Activated CD8-positive, alpha-beta T cell treated with anti-CD3 and anti-CD28 coated beads for 36 hours (primary cell): ENCODE measurements around the gene RNF112. TPM values are rescaled to one million over a fixed set of nuclear protein-coding genes. Genes with fewer than 3 reads are reported as not detected.

ENCODE experiments used
- ATAC-seq: fragments of 200-7000 bp; cut with Tn5 transposase; one replicate; pipeline ENCODE4 v1.10.0; 2021; ENCODE audit warnings: mild to moderate bottlenecking, moderate library complexity
- CTCF ChIA-PET: fragments of 350-600 bp; sonication (Branson Sonifier 250); formaldehyde crosslinking; loops from one replicate; lab custom pipeline; 2021; ENCODE audit warnings: antibody characterized with exemption; lab: Charles Lee
- POLR2A ChIA-PET: fragments of 350-600 bp; sonication (Branson Sonifier 250); formaldehyde crosslinking; loops from one replicate; lab custom pipeline; 2021; ENCODE audit warnings: antibody characterized with exemption; lab: Charles Lee
- DNase-seq: peaks from one replicate; pipeline ENCODE4 v3.0.0-alpha.2; 2020
- H3K27ac Mint-ChIP-seq: one replicate; pipeline ENCODE4 v1.8.0; 2021; ENCODE audit warnings: mild to moderate bottlenecking, mixed read lengths
- H3K27me3 Mint-ChIP-seq: one replicate; pipeline ENCODE4 v1.8.0; 2021; ENCODE audit warnings: mixed read lengths
- H3K36me3 Mint-ChIP-seq: one replicate; pipeline ENCODE4 v1.8.0; 2021; ENCODE audit warnings: low read depth, mixed read lengths
- H3K4me1 Mint-ChIP-seq: one replicate; pipeline ENCODE4 v1.8.0; 2021; ENCODE audit warnings: low read depth, mixed read lengths
- H3K4me3 Mint-ChIP-seq: one replicate; pipeline ENCODE4 v1.8.0; 2021; ENCODE audit warnings: mild to moderate bottlenecking, moderate library complexity, mixed read lengths
- H3K9me3 Mint-ChIP-seq: one replicate; pipeline ENCODE4 v1.8.0; 2021; ENCODE audit warnings: mixed read lengths
- intact Hi-C: fragments of 100-400 bp; cut with micrococcal nuclease; formaldehyde crosslinking; loops from one replicate; pipeline ENCODE4 v1.10.0; 2022
- total RNA-seq, 2 experiments: library from RNA; stranded (reverse); gene quantifications; one replicate each; pipeline ENCODE4 v1.2.3, GENCODE V29; 2021
- TF ChIP-seq, protein P1 (sequence below): fragments of 200-600 bp; IDR thresholded peaks from one replicate; pipeline ENCODE4 v1.8.0; 2022; ENCODE audit warnings: antibody characterized with exemption, mild to moderate bottlenecking

The RNF112 gene
- total RNA-seq, 2 experiments from 2014 or later, result 0.34 to 0.63 TPM

GRCh38 chr17:19449656-19450055, 38.6 kb downstream of the RNF112 start:
- Mint-ChIP-seq H3K9me3 (no peaks in the 10 kb centered on the region), H3K4me3 (no peak overlapping the region), H3K27me3 (peaks cover 4% of the 10 kb centered on the region), H3K4me1 (no peaks in the 10 kb centered on the region), H3K36me3 (no peaks in the 10 kb centered on the region), H3K27ac (no peak overlapping the region)
- TF ChIP-seq, protein P1, sequence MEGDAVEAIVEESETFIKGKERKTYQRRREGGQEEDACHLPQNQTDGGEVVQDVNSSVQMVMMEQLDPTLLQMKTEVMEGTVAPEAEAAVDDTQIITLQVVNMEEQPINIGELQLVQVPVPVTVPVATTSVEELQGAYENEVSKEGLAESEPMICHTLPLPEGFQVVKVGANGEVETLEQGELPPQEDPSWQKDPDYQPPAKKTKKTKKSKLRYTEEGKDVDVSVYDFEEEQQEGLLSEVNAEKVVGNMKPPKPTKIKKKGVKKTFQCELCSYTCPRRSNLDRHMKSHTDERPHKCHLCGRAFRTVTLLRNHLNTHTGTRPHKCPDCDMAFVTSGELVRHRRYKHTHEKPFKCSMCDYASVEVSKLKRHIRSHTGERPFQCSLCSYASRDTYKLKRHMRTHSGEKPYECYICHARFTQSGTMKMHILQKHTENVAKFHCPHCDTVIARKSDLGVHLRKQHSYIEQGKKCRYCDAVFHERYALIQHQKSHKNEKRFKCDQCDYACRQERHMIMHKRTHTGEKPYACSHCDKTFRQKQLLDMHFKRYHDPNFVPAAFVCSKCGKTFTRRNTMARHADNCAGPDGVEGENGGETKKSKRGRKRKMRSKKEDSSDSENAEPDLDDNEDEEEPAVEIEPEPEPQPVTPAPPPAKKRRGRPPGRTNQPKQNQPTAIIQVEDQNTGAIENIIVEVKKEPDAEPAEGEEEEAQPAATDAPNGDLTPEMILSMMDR, result no peak
- no peak for ATAC-seq
- POLR2A ChIA-PET, result no interaction called here
- intact Hi-C loops, result no loop called here
- CTCF ChIA-PET, result interaction anchor here (7.2 kb wide), 1 partner anchor 84 kb away, joined by 133 read pairs; the partner anchor contains the start of gene B9D1
- DNase-seq, result no peak

- ChIA-PET POLR2A (no interaction called here), CTCF (interaction anchor here (1.9 to 6.1 kb wide), 2 partner anchors 12 to 91 kb away, joined by 6 to 31 read pairs; partner anchors contain the start of gene B9D1)
- Mint-ChIP-seq H3K4me3 (no peak overlapping the region), H3K4me1 (peaks cover 3% of the 10 kb centered on the region), H3K9me3 (no peaks in the 10 kb centered on the region), H3K27ac (no peak overlapping the region), H3K36me3 (no peaks in the 10 kb centered on the region), H3K27me3 (peaks cover 1% of the 10 kb centered on the region)
- no peak for DNase-seq
- intact Hi-C loops, result no loop called here
- no peak for ATAC-seq
- TF ChIP-seq, protein P1, result no peak
Observed at GRCh38 chr17:19453296-19453695, 42.3 kb downstream of the RNF112 start.

DNA sequence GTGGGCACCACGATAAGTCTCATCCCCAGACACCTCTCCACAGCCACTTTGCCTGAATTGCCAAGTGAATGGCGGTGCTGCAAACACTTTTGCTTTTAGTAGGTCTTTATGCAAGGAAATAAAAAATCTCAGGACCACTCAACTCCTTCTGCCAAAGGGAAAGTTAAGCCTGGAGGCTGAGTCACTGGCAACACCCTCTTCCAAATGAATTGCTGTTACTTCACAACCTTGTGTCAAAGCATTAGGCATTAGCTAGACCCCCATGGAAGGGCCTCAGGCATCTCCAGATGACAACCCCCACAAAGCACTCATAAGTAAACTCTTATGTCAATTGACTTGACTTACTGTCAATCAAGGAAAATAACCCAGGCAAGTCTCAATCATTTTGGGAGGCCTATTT, 43.0 kb downstream of the RNF112 start:
- POLR2A ChIA-PET, result no interaction called here
- H3K4me1 Mint-ChIP-seq, result peaks cover 7% of the 10 kb centered on the region
- H3K4me3 Mint-ChIP-seq, result no peak overlapping the region
- peaks cover under 1% of the 10 kb centered on the region for H3K27me3 Mint-ChIP-seq
- DNase-seq (no peak), ATAC-seq (no peak)
- CTCF ChIA-PET, result interaction anchor here (0.9 to 6.1 kb wide), 4 partner anchors 12 to 91 kb away, joined by 3 to 31 read pairs (median 4); partner anchors contain the start of gene B9D1
- no peak overlapping the region for H3K27ac Mint-ChIP-seq
- intact Hi-C loops, result no loop called here
- H3K36me3 Mint-ChIP-seq, result no peaks in the 10 kb centered on the region
- TF ChIP-seq, protein P1, result no peak
- H3K9me3 Mint-ChIP-seq, result no peaks in the 10 kb centered on the region

DNA sequence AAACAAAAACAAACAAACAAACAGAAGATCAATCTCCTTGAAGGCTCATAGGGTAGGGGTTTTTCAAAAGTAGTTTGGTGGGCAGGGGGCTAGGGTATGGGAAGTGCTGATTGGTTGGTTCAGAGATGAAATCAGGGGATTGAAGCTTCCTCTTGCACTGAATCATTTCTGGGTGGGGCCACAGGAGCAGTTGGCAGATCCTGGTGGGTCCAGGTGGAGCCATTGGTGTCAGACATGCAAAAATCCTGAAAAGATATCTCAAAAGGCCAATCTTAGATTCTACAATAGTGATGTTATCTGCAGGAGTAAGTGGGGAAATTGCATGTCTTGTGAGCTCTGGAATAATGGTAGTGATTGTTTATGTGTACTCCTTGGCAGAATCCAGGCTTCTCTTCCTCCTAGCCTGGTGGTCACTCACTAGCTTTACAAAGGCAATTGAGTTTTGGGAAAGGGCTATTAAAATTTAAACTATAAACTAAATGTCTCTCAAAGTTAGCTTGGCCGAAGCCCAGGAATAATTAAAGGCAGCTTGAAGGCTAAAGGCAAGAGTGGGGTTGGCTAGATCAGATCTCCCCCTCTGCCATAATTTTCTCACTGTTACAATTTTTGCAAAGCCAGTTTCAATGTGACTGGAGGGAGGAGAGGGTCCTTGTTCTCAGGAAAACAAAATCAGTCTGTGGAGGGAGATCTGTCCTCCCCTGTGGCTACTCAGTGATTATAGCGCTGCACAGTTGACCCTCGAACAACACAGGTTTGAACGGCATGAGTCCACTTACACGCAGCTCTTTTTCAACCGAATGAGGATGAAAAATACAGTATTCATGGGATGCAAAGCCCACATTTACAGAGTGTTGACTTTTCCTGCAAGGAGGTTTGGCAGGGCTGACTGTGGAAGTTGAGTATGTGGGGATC, 45.2 kb downstream of the RNF112 start:
- intact Hi-C loops, result no loop called here
- POLR2A ChIA-PET, result no interaction called here
- no peak for ATAC-seq
- Mint-ChIP-seq H3K27ac (no peak overlapping the region), H3K4me1 (peaks cover 13% of the 10 kb centered on the region), H3K4me3 (no peak overlapping the region), H3K9me3 (no peaks in the 10 kb centered on the region), H3K36me3 (no peaks in the 10 kb centered on the region), H3K27me3 (no peaks in the 10 kb centered on the region)
- CTCF ChIA-PET, result interaction anchor here (4.7 to 6.1 kb wide), 2 partner anchors 9 to 94 kb away, joined by 25 to 31 read pairs; partner anchors contain the start of gene B9D1
- TF ChIP-seq, protein P1, result no peak
- DNase-seq, result no peak

DNA sequence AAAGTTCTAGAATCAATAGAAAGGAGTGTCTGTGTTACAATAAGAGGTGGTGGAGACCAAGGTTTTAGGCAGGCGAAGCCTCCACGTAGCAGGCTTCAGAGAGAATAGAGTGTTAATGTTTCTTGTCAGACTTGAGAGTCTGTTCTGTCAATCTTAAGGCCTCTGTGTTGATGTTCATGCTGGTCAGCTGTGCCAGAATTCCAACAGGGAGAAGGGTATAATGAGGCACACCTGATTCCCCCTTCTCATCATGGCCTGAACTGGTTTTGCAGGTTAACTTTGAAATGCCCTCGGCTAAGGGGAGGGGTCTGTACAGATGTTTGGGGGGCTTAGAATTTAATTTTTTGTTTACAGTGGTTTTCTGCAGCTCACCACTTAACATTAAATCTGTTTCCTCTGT, 46.0 kb downstream of the RNF112 start:
- ATAC-seq (no peak), DNase-seq (no peak)
- Mint-ChIP-seq H3K27ac (no peak overlapping the region), H3K4me1 (peaks cover 13% of the 10 kb centered on the region), H3K4me3 (no peak overlapping the region), H3K36me3 (no peaks in the 10 kb centered on the region), H3K27me3 (no peaks in the 10 kb centered on the region), H3K9me3 (no peaks in the 10 kb centered on the region)
- CTCF ChIA-PET, result interaction anchor here (4.7 to 6.1 kb wide), 2 partner anchors 10 to 94 kb away, joined by 25 to 31 read pairs; partner anchors contain the start of gene B9D1
- intact Hi-C loops, result no loop called here
- TF ChIP-seq, protein P1, result no peak
- POLR2A ChIA-PET, result no interaction called here
